Activated T-helper 1 cell treated with anti-CD3 and anti-CD28 coated beads, Interleukin-12 subunit alpha, Interleukin-12 subunit beta, Interleukin-2, Interleukin-4 antibody, amounts not matched to agents 30 ng/mL and 10 ng/mL and 1 ng/mL, durations not matched to agents 14 hours and 24 hours and 36 hours (primary cell): ENCODE results near the gene BRMS1. TPM values are rescaled to one million over a fixed set of nuclear protein-coding genes. Genes with fewer than 3 reads are reported as not detected.
"Not testable (repeated sequence)": the region's sequence is repeated elsewhere in the genome, so short reads cannot be mapped to it uniquely, and the experiment has no call there.

ENCODE experiments used
- DNase-seq: peaks from one replicate; pipeline ENCODE4 v3.0.0; 2021; ENCODE audit warnings: low spot score
- H3K27ac Mint-ChIP-seq: one replicate; pipeline ENCODE4 v1.8.0; 2021; ENCODE audit warnings: mild to moderate bottlenecking, mixed read lengths
- H3K27me3 Mint-ChIP-seq: one replicate; pipeline ENCODE4 v1.8.0; 2022; ENCODE audit warnings: mild to moderate bottlenecking, moderate library complexity, mixed read lengths; ENCODE audit not compliant: insufficient read depth
- H3K36me3 Mint-ChIP-seq: one replicate; pipeline ENCODE4 v1.8.0; 2021; ENCODE audit warnings: low read depth, mixed read lengths
- H3K4me1 Mint-ChIP-seq: one replicate; pipeline ENCODE4 v1.8.0; 2021; ENCODE audit warnings: low read depth, mixed read lengths
- H3K4me3 Mint-ChIP-seq: one replicate; pipeline ENCODE4 v1.8.0; 2021; ENCODE audit warnings: mild to moderate bottlenecking, moderate library complexity, mixed read lengths
- H3K9me3 Mint-ChIP-seq: one replicate; pipeline ENCODE4 v1.8.0; 2021; ENCODE audit warnings: mixed read lengths
- intact Hi-C: fragments of 100-400 bp; cut with micrococcal nuclease; formaldehyde crosslinking; loops from one replicate; pipeline ENCODE4 v1.15.1; 2024
- total RNA-seq: library from RNA; stranded (reverse); gene quantifications from 2 replicates; pipeline ENCODE4 v1.2.3, GENCODE V29; 2022

Gene BRMS1
- total RNA-seq, 1 donor from 2014 or later = 67.1 TPM

GRCh38 chr11:66311965-66312548 is 32.8 kb downstream of the BRMS1 start:
- intact Hi-C loops = loop anchor here (1.0 to 2.0 kb wide), 10 partner anchors 16 to 365 kb away; partner anchors contain the start of genes BRMS1, MRPL11, PELI3 and RAB1B
- Mint-ChIP-seq H3K4me3 (peak overlapping the region; percentile 95), H3K4me1 (peaks cover 14% of the 10 kb centered on the region), H3K27ac (peak overlapping the region; percentile 94), H3K9me3 (no peaks in the 10 kb centered on the region), H3K27me3 (peaks cover 3% of the 10 kb centered on the region), H3K36me3 (no peaks in the 10 kb centered on the region)
- DNase-seq = peak; percentile 93

GRCh38 chr11:66311470-66311964 is 33.4 kb downstream of the BRMS1 start:
- Mint-ChIP-seq H3K36me3 (no peaks in the 10 kb centered on the region), H3K4me3 (peak overlapping the region; percentile 95), H3K27me3 (peaks cover 3% of the 10 kb centered on the region), H3K27ac (peak overlapping the region; percentile 94), H3K4me1 (peaks cover 14% of the 10 kb centered on the region), H3K9me3 (no peaks in the 10 kb centered on the region)
- DNase-seq = no peak
- intact Hi-C loops = no loop called here

- H3K36me3 Mint-ChIP-seq, H3K9me3 Mint-ChIP-seq, DNase-seq, H3K27me3 Mint-ChIP-seq, H3K4me3 Mint-ChIP-seq, intact Hi-C loops, H3K27ac Mint-ChIP-seq: not testable (repeated sequence)
- peaks cover 14% of the 10 kb centered on the region for H3K4me1 Mint-ChIP-seq
These were observed 34.0 kb downstream of the BRMS1 start for GRCh38 chr11:66310803-66311440.

GRCh38 chr11:66310324-66310723 is 34.6 kb downstream of the BRMS1 start:
- Mint-ChIP-seq H3K4me1 (peaks cover 14% of the 10 kb centered on the region), H3K27ac (no peak overlapping the region), H3K36me3 (no peaks in the 10 kb centered on the region), H3K9me3 (no peaks in the 10 kb centered on the region), H3K27me3 (peaks cover under 1% of the 10 kb centered on the region), H3K4me3 (no peak overlapping the region)
- no peak for DNase-seq
- intact Hi-C loops = no loop called here

- intact Hi-C loops = no loop called here
- no peak overlapping the region for H3K4me3 Mint-ChIP-seq
- no peaks in the 10 kb centered on the region for H3K36me3 Mint-ChIP-seq
- no peaks in the 10 kb centered on the region for H3K27me3 Mint-ChIP-seq
- H3K4me1 Mint-ChIP-seq = peaks cover 14% of the 10 kb centered on the region
- H3K27ac Mint-ChIP-seq = no peak overlapping the region
- DNase-seq = no peak
- H3K9me3 Mint-ChIP-seq = no peaks in the 10 kb centered on the region
These were observed 35.4 kb downstream of the BRMS1 start for GRCh38 chr11:66309475-66309874.

- Mint-ChIP-seq H3K36me3 (no peaks in the 10 kb centered on the region), H3K4me3 (no peak overlapping the region), H3K9me3 (no peaks in the 10 kb centered on the region), H3K27ac (no peak overlapping the region), H3K4me1 (no peaks in the 10 kb centered on the region), H3K27me3 (no peaks in the 10 kb centered on the region)
- intact Hi-C loops = no loop called here
- DNase-seq = no peak
These were observed 42.2 kb downstream of the BRMS1 start for GRCh38 chr11:66302656-66303055.

GRCh38 chr11:66299186-66299585 is 45.7 kb downstream of the BRMS1 start:
- Mint-ChIP-seq H3K9me3 (no peaks in the 10 kb centered on the region), H3K27me3 (peaks cover 4% of the 10 kb centered on the region), H3K36me3 (no peaks in the 10 kb centered on the region), H3K4me3 (no peak overlapping the region), H3K4me1 (no peaks in the 10 kb centered on the region), H3K27ac (no peak overlapping the region)
- intact Hi-C loops = no loop called here
- DNase-seq = no peak

GRCh38 chr11:66297610-66298009 is 47.3 kb downstream of the BRMS1 start:
- Mint-ChIP-seq H3K4me3 (no peak overlapping the region), H3K4me1 (peaks cover 4% of the 10 kb centered on the region), H3K27ac (no peak overlapping the region), H3K36me3 (no peaks in the 10 kb centered on the region), H3K9me3 (no peaks in the 10 kb centered on the region), H3K27me3 (peaks cover 14% of the 10 kb centered on the region)
- no peak for DNase-seq
- intact Hi-C loops = no loop called here

- Mint-ChIP-seq H3K27ac (no peak overlapping the region), H3K4me3 (no peak overlapping the region), H3K9me3 (no peaks in the 10 kb centered on the region), H3K27me3 (peaks cover 27% of the 10 kb centered on the region), H3K36me3 (no peaks in the 10 kb centered on the region), H3K4me1 (peaks cover 18% of the 10 kb centered on the region)
- intact Hi-C loops = no loop called here
- no peak for DNase-seq
These were observed 50.0 kb downstream of the BRMS1 start for GRCh38 chr11:66294626-66295620.

GRCh38 chr11:66293777-66294625 is 50.9 kb downstream of the BRMS1 start:
- intact Hi-C loops = no loop called here
- no peak overlapping the region for H3K27ac Mint-ChIP-seq
- peaks cover 28% of the 10 kb centered on the region for H3K4me1 Mint-ChIP-seq
- no peaks in the 10 kb centered on the region for H3K9me3 Mint-ChIP-seq
- H3K4me3 Mint-ChIP-seq = no peak overlapping the region
- peaks cover 3% of the 10 kb centered on the region for H3K36me3 Mint-ChIP-seq
- DNase-seq = no peak
- H3K27me3 Mint-ChIP-seq = peaks cover 32% of the 10 kb centered on the region

GRCh38 chr11:66293352-66293751 is 51.6 kb downstream of the BRMS1 start:
- H3K27ac Mint-ChIP-seq = no peak overlapping the region
- intact Hi-C loops = no loop called here
- peaks cover 3% of the 10 kb centered on the region for H3K36me3 Mint-ChIP-seq
- no peaks in the 10 kb centered on the region for H3K9me3 Mint-ChIP-seq
- H3K27me3 Mint-ChIP-seq = peaks cover 32% of the 10 kb centered on the region
- no peak for DNase-seq
- H3K4me3 Mint-ChIP-seq = no peak overlapping the region
- H3K4me1 Mint-ChIP-seq = peaks cover 28% of the 10 kb centered on the region
